AG10803 (cell line): Measurements from ENCODE around the gene APOBEC3A.

ENCODE experiments used
- DNase-seq: peaks from one replicate; pipeline ENCODE4 v3.0.0; 2010; ENCODE audit warnings: low read depth
- H3K4me3 ChIP-seq: 2 replicates; pipeline ENCODE4 v1.5.1; 2011; ENCODE audit warnings: mild to moderate bottlenecking, low read length, control low read depth
- TF ChIP-seq, protein P1 (sequence below): conservative IDR thresholded peaks from 2 replicates; pipeline ENCODE4 v1.5.1; 2011; ENCODE audit warnings: mild to moderate bottlenecking, low read length, control low read depth, inconsistent platforms

Gene APOBEC3A

DNA sequence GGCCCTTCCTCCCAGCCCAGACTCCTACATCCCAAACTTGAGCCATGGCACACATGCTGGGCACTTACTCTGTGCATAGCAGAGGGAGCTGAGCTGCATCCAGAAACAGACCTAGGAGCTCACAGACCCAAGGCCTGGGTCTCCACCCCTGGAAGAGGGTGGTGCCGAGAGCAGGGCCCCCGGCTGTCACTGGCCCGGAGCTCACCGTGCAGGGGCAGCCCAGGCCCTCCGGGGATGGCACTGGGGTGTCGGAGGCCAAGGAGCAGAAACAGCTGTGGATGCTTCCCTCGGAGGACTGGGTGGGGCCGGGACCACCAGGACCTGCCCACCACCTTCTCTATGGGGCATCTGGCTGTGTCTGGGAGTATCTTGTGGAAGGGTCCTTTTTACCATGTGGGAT is 4.3 kb upstream of the APOBEC3A start:
- DNase-seq = no peak
- no peak overlapping the region for H3K4me3 ChIP-seq
- TF ChIP-seq, protein P1, sequence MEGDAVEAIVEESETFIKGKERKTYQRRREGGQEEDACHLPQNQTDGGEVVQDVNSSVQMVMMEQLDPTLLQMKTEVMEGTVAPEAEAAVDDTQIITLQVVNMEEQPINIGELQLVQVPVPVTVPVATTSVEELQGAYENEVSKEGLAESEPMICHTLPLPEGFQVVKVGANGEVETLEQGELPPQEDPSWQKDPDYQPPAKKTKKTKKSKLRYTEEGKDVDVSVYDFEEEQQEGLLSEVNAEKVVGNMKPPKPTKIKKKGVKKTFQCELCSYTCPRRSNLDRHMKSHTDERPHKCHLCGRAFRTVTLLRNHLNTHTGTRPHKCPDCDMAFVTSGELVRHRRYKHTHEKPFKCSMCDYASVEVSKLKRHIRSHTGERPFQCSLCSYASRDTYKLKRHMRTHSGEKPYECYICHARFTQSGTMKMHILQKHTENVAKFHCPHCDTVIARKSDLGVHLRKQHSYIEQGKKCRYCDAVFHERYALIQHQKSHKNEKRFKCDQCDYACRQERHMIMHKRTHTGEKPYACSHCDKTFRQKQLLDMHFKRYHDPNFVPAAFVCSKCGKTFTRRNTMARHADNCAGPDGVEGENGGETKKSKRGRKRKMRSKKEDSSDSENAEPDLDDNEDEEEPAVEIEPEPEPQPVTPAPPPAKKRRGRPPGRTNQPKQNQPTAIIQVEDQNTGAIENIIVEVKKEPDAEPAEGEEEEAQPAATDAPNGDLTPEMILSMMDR = no peak

DNA sequence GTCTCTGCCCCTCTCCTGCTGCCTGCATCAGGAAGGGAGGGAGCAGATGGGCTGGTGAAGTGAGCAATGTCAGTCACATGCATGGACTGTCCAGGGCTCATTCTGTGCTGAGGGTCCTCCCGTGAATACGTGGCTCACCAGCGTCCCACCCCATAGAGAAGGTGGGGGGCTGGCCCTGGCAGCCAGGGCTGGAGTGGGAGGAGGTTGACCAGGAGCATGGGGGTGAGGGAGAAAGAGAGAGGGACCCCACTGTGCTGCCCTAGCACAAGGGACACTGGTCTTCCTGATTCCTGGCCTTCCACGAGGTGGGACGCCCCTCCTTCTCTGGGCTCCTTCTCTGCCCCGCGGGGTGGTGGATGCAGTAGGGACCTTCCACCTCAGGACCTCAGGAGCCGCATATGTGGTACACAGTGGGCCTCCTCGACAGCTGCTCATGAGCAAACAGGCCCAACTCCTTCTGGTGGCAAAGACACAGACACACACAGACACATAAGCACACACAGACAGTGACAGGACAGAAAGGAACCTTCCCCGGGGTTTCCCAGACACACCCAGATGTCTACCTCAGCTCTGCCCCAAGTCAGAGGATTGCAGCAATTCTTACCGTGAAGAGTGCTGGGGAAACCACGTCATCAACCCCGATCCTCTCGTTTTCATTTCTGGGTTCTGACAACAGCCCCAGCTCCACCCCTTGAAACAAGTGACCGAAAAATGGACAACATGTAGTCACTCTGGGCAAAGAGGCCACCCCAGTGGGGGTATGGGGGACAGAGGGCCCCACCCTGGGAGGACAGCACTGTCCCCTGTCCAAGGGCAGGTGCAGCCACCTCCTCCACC is 3.6 kb upstream of the APOBEC3A start:
- TF ChIP-seq, protein P1 = no peak
- H3K4me3 ChIP-seq = no peak overlapping the region
- peak; percentile 6 for DNase-seq

DNA sequence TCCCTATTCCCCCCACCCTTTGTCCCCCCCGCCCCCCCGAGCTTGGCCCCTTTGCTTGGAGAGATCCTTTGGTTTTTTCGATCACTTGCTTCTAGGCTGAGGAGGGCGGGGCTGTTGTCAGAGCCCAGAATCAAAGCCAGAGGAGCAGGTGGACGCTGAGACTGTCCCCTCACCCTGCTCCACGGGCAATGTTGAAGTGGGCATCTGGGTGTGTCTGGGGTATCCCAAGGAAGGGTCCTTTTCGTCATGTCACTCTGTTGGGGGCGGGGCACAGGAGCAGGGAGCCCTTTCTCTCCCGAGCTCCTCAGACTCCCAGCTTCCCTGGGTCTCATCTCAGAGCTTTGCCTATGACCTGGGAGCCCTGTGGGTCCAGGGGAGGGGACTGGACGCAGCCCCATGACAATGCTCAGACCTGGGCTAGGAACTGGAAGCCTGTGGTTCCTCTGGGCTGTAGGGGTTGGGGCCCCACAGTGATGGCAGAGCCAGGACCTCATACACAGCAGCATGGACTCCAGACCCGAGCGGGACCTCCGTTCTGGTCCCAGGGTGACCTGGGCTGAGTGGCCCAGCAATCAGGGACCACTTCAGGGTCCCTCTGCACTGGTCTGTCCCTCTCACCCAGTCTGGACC is 2.9 kb upstream of the APOBEC3A start:
- TF ChIP-seq, protein P1 = no peak
- DNase-seq = no peak
- no peak overlapping the region for H3K4me3 ChIP-seq

DNA sequence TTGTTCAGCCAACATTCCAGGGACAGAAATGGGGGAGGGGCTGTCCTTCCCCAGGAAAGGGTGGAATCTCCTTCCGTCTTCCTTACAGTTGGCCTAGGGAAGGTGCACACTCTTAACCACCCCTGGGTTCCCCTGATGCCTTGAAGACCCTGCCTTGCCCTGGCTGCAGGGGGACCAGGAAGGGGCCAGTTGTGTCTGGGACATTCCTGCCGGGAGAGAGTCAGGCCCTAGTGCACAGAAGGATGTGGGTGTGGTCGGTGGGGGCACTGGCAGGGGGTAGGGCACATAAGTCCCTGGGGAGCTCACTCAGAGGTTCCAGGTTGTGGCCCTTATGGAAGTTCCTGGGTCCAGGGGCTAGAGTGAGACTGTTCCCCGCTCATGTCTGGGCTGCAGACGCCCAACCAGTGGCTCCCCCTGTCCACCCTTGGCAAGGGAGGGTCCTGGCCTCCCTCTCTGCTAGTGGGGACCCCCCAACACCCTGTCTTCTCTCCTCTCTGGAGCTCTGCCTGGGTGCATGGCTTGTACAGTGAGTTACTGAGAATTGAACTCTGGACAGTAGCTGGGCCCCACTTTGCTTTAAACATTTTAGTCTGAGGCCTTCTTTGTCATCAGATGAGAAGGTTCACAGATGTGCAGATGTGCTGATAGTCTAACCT is 2.0 kb upstream of the APOBEC3A start:
- no peak for DNase-seq
- TF ChIP-seq, protein P1 = no peak
- H3K4me3 ChIP-seq = no peak overlapping the region

DNA sequence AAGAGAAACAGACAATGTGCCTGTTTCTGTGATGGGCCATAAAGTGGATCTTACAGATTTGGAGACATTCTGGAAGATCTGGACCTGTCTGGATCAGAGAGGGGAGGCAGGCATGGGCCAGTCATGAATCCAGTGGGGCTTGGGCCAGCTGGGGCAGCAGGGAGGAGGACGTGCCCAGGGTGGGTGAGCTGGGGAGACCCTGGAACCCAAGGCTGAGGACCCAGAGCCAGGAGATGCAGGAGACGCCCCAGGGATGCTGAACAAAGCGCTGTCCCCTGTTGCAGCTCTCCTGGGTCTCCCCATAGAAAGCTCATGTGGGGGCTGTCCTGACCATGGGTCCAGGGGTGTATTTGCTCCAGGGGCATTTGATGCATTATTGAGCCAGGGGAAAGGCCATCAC is 1.5 kb upstream of the APOBEC3A start:
- TF ChIP-seq, protein P1 = no peak
- DNase-seq = no peak
- no peak overlapping the region for H3K4me3 ChIP-seq

DNA sequence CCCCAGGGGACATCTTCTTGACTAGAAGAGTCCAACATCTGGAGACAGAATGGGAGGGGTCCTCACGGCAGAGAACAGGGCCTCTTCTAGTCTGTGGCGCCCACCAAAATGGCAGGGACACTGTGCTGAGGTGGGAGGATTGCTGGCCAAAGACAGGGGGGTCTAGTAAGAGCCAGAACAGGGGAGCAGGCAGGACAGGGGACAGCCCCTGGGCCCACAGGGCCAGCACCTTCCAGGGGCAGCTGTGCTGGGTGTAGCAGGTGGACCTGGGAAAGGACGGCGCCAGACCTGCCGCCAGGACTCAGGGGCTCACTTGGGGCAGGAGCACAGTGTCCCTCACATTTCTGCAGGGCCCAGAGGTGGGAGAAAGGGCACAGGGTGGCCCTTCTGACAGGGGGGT is 858 bp upstream of the APOBEC3A start:
- DNase-seq = no peak
- H3K4me3 ChIP-seq = no peak overlapping the region
- TF ChIP-seq, protein P1 = no peak
